GM12892 (cell line): ENCODE results near the gene PLEKHG7.

Experiments used
- POLR2A ChIP-seq: IDR thresholded peaks from 2 replicates; pipeline ENCODE4 v1.6.1; 2011; ENCODE audit warnings: low read depth, low read length, control low read depth
- POLR2AphosphoS5 ChIP-seq: IDR thresholded peaks from 2 replicates; pipeline ENCODE4 v1.6.1; 2011; ENCODE audit warnings: low read depth, low read length, control low read depth
- TAF1 ChIP-seq: IDR thresholded peaks from 2 replicates; pipeline ENCODE4 v1.6.1; 2011; ENCODE audit warnings: low read depth, mild to moderate bottlenecking, control low read depth, low read length, borderline replicate concordance

GRCh38 chr12:92762773-92763172 is 60.0 kb downstream of the PLEKHG7 start:
- TF ChIP-seq TAF1 (no peak), POLR2A (no peak), POLR2AphosphoS5 (no peak)
